GM18520 (cell line): Measurements from ENCODE around the gene PPP1R16B.

ENCODE experiments used
- ATAC-seq: cut with Tn5 transposase; IDR thresholded peaks from one replicate; pipeline ENCODE4 v1.9.1; 2021; ENCODE audit not compliant: unreplicated experiment

PPP1R16B gene

DNA sequence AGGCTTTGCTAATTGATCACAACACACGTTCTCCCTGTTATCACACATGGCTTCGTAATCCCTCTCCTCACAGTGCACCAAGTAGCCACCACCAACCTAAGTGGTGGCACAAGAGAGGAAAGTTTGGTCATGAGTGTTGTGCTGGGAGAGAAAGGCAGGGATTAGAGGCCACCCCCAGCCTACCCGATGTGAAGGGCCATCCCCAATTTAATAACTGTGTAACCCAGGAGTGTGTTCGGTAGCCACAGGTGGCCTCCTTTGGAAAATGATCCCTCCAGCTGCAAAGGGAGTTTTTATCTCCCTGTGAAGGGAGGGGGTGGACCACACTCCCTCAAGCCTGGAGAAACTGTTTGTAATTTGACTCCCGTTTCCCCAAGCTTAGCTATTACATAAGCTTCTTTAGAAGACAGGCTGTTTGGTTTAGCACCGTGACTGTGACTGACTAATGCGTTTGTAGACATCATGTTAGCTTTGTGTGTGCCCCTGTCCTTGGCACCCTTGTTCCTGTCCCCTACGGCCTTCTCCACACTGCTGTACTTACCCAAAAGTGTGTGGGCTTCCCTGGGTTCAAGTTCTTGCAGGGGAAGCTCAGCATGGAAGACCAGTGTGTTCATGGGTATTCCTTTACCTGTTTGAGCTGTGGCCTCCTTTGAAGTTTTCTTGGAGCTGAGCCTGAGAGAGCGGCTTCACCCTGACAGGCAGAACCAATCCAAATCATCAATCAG lies 20.6 kb downstream of the PPP1R16B start:
- ATAC-seq = no peak

DNA sequence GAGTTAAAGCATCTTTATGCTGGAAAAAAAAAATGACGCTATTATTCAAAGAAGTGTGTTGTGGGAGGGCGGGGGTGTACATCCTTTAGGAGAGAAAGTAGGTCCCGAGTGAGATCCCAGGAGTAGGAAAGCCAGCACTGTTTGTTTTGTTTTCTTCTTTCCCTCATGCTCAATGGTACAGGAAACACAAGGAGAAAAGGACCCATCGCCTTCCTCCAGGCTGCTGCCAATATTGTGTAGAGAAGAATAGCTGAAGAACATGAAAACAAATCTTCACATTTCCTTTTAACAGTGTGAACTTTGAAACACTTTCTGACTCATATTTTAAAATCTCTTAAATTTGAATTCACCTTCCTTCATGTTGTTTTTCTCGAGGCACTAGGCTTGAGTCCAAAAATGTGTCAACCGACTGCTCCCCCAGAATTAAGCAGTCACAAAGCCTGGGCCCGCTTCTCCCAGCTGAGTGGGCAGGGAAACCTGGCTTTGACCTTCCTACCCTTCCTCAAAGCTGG lies 22.3 kb downstream of the PPP1R16B start:
- ATAC-seq = no peak

- ATAC-seq = no peak
Measured at GRCh38 chr20:38828514-38829295, 23.2 kb downstream of the PPP1R16B start.

DNA sequence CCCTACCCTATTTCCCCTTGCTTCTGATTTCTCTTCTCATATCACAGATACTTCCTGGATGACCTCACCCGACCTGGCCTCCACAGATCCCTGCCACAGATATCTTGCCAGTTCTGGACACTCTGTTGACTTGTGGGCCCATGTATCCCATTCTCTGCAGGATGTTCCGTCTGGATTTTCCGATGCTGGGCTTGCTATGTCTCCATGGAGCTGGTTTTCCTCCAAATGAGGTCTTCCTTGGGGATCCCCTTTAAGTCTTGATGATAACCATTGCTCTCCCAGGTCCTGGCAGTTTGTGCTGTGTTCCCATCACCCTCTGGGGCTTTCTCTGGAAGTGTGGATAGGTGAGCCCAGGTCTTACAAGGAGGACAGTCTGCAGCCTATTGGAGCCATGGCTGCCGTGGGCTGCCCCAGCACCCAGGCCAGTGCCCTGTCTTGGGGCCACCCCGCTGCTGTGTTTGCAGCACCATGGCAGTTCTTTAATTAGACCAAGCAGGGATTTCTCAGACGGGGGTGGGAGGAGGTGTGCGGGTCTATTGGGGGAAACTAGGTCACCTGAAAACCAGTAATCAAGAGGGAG lies 23.9 kb downstream of the PPP1R16B start:
- ATAC-seq = no peak

DNA sequence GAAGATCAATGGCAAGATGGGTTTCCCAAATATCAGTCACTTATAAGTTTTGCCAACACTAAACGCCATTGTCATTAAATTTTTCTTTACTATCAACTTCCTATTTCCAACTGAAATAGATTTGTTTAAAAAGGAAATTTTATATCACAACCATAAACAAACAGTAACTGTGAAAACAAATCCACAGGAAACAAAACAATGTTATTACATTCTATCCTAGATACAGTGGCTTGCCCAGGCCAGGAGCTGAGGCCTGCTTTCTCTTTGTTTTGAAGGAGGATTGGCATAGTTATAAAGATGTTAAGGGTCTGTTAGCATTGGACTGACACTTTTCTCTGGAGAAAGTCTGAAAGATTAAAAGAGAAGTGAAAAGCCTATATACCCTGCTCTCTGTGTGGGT lies 24.9 kb downstream of the PPP1R16B start:
- no peak for ATAC-seq

DNA sequence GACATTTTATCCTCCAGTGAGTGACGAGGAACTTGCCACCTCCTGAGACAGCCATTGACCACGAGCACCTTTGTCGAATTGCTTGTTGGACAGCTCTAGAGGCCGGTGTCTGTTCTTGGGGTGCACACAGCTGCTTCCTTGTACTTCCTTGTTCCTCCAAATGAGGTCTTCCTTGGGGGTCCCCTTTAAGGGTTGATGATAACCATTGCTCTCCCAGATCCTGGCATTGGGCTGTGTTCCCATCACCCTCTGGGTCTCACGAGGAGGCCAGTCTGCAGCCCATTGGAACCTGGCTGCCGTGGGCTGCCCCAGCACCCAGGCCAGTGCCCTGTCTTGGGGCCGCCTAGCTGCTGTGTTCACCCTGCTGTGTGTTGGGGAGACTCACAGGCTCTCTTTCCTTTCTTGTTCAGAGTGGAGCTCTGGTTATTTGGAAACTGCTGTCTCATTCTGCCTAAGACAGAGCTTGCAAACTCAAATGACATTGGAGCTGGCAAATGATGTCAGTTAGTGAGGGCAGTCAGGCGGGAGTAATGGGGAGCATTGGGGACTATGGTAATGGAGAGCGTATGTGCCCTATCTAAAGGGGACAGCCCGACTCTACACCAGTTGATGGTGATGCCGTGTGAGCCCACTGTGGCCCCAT lies 25.7 kb downstream of the PPP1R16B start:
- no peak for ATAC-seq

DNA sequence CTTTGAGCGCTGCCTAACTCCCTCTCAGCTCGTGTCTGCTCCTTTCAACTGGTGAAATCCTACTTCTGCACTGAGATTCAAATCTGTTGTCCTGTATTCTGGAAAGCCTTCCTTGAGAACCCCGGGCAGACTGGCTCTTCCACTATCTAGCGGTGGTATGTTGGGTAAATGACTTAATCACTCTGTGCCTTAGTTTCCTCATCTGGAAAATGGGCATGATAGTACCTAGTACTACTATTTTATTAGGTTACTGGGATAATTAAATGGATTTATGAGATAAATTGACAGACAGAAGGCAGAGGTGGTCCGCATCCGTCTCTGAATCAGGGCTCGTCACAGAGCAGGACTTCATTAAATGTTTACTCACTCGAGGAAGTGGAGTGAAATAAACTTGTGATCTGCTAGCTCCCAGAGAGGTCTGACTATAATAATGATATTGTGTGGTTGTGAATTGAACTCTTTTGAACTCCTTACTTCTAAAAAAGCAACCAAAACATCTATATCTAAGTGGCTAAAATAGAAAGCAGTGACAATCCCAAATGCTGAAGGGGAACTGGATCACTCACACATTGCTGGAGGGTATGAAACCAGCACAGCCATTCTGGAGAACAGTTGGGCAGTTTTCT lies 26.6 kb downstream of the PPP1R16B start:
- ATAC-seq = no peak

DNA sequence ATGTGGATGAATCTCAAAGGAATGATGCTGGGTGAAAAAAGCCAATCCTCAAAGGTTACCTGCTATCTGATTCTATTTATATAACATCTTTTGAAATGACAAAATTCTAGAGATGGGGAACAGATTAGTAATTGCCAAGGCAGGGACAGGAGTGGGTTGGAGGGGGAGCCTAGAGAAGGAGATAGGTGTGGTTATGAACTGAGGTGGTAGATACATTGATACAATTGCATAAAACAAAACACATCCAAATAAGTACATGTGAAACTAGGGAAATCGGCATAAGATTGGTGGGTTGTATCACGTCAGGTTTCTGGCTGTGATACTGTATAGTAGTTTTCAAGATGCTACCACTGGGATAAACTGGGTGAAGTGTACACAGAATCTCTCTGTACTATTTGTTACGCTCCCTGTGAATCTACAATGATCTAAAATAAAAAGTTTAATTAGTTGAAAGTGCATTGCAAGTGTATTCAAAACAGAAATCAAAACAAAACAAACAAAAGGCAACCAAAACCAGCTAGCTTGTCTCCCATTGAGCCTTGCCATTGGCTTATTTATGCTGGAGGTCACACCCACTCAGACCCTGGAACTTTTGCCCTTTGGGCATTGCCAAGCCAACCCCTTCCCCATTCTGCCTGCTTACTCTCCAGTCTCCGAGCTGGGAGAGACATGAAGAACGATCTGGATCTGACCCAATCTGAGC lies 27.8 kb downstream of the PPP1R16B start:
- ATAC-seq = no peak

DNA sequence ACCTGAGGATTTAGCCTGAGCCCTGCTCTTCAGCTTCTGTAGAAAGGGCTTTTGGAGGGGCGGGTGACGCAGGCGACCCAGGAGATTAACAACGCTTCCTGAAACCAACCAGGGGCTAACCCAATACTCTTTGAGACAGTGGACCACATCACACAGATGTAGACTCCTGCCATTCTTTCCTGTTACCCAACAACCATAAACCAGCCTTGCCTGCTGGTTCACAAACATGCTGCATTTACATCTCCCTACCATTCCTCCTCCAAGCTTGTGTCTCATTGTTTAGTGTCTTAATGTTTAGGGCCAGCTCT lies 28.3 kb downstream of the PPP1R16B start:
- no peak for ATAC-seq

DNA sequence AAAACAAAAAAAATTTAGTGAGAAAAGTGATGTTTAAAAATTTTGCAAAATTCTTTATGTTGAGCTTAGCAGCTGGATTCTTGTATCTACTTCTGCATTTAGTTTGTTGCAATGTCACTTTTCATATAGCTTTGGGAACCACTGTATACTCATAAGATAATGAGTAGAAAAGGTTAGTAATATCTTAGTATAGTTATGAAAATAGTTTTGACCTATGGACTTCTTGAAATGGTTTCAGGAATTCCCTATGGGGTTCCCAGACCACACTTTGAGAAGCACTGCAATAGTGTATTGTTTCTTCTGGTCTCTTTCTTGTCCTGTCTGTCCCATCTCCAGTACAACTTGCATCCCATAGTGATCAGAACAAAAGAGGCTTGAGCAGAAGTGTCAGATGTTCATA lies 29.4 kb downstream of the PPP1R16B start:
- ATAC-seq = no peak

- no peak for ATAC-seq
Measured at GRCh38 chr20:38835792-38836191, 30.3 kb downstream of the PPP1R16B start.

GRCh38 chr20:38836991-38837390 lies 31.5 kb downstream of the PPP1R16B start:
- ATAC-seq = no peak

- no peak for ATAC-seq
Measured at GRCh38 chr20:38838326-38838725, 32.8 kb downstream of the PPP1R16B start.

GRCh38 chr20:38839563-38839962 lies 34.1 kb downstream of the PPP1R16B start:
- no peak for ATAC-seq

- no peak for ATAC-seq
Measured at GRCh38 chr20:38840053-38840893, 34.8 kb downstream of the PPP1R16B start.

DNA sequence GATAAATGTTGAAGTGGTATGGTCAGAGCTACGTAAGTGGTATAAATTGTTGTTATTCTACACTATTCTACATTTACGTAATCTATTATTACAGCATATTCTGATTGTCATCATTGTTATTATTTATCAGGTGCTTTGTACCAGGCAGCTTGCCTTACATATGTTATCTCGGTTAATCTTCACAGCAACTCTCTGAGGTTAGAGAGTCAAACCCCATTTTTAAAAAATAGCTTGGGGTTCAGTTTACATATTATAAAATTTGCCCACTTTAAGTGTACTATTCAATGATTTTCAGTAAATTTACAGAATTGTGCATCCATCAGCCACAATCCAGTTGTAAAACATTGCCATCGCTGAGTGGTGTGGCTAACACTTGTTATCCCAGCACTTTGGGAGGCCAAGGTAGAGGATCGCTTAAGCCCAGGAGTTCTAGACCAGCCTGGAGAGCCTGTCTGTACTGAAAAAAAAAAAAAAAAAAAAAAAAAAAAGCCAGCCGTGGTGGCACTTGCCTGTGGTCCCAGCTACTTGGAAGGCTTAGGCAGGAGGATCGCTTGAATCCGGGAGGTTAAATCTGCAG lies 35.5 kb downstream of the PPP1R16B start:
- ATAC-seq = no peak

- ATAC-seq = no peak
Measured at GRCh38 chr20:38841570-38841969, 36.1 kb downstream of the PPP1R16B start.

- ATAC-seq = peak; percentile 8
Measured at GRCh38 chr20:38842026-38842425, 36.5 kb downstream of the PPP1R16B start.

GRCh38 chr20:38842558-38842981 lies 37.1 kb downstream of the PPP1R16B start:
- ATAC-seq = peak; percentile 80
